Breast epithelium (tissue), 3 donors: ENCODE results near the gene SSH2.

ENCODE experiments used
- POLR2AphosphoS5 ChIP-seq, 3 donors: sonication (generic); formaldehyde crosslinking; IDR thresholded peaks; one replicate each; pipeline ENCODE4 v1.6.1; 2017; ENCODE audit warnings: antibody characterized with exemption in 3 of 3
- TF ChIP-seq, protein P1 (sequence below), 3 donors: fragments of 450-650 bp; IDR thresholded peaks; one replicate each; pipeline ENCODE4 v1.5.1; 2016 to 2017; ENCODE audit warnings: antibody characterized with exemption in 3 of 3, mild to moderate bottlenecking in 3 of 3, moderate library complexity in 3 of 3

DNA sequence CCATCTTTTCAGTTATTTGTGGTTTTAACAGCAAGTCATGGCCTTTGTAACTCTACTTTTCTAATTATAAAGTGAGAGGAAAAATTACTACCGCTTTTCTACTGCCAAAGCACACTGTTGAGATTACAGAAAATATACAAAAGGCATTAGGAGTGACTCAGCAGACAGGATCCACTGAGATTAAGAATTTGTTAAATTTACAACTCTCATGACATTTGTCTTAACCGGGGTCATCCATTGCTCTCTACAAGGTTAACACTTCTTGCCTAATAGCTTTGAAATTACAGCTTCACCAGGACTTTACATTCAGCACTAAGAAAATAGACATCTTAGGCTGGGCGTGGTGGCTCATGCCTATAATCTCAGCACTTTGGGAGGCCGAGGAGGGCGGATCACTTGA lies 93.4 kb downstream of the SSH2 start:
- TF ChIP-seq, protein P1, sequence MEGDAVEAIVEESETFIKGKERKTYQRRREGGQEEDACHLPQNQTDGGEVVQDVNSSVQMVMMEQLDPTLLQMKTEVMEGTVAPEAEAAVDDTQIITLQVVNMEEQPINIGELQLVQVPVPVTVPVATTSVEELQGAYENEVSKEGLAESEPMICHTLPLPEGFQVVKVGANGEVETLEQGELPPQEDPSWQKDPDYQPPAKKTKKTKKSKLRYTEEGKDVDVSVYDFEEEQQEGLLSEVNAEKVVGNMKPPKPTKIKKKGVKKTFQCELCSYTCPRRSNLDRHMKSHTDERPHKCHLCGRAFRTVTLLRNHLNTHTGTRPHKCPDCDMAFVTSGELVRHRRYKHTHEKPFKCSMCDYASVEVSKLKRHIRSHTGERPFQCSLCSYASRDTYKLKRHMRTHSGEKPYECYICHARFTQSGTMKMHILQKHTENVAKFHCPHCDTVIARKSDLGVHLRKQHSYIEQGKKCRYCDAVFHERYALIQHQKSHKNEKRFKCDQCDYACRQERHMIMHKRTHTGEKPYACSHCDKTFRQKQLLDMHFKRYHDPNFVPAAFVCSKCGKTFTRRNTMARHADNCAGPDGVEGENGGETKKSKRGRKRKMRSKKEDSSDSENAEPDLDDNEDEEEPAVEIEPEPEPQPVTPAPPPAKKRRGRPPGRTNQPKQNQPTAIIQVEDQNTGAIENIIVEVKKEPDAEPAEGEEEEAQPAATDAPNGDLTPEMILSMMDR (IDR thresholded peaks at IDR 0.05) = no peak
- no peak for TF ChIP-seq POLR2AphosphoS5 (IDR thresholded peaks at IDR 0.05)
